ENCODE measurements around the gene C2orf76.

The C2orf76 gene

GRCh38 chr2:119367472-119368099, 952 bp upstream of the C2orf76 start:
- peaks cover 32% of the 10 kb centered on the region for H3K4me1 ChIP-seq (ENCODE audit: insufficient read depth, low read length)
- peak; percentile 70 for DNase-seq
- peak overlapping the region; percentile 88 for H2AFZ ChIP-seq (ENCODE audit: low read depth, low read length)
- H3K27me3 ChIP-seq (ENCODE audit: insufficient read depth, low read length, poor library complexity) = no peaks in the 10 kb centered on the region
- H4K20me1 ChIP-seq (ENCODE audit: insufficient read depth, low read length) = peaks cover 24% of the 10 kb centered on the region
- H3K4me2 ChIP-seq (ENCODE audit: insufficient read depth, low read length) = peak overlapping the region; percentile 77
- ATAC-seq (ENCODE audit: insufficient read depth, low read depth) = peak; percentile 64
- no peaks in the 10 kb centered on the region for H3K9me3 ChIP-seq (ENCODE audit: insufficient read depth, low read length, severe bottlenecking)
- peaks cover 47% of the 10 kb centered on the region for H3K36me3 ChIP-seq (ENCODE audit: insufficient read depth, low read length)
- H3K9ac ChIP-seq (ENCODE audit: low read depth, low read length) = peak overlapping the region; percentile 72
- H3K4me3 ChIP-seq (ENCODE audit: low read depth in 1 of 2, low read length in 2 of 2) = peak overlapping the region; percentile 40 to 82
- TF ChIP-seq EZH2 (IDR thresholded peaks at IDR 0.05; ENCODE audit: borderline replicate concordance, low read depth, low read length, severe bottlenecking) (no peak), CTCF (IDR thresholded peaks at IDR 0.05; ENCODE audit: borderline replicate concordance, extremely low read depth, low read length, poor library complexity, severe bottlenecking) (no peak)
- peaks cover 43% of the 10 kb centered on the region for H3K79me2 ChIP-seq (ENCODE audit: insufficient read depth, low read length)
- H3K27ac ChIP-seq (ENCODE audit: low read length) = peak overlapping the region; percentile 90

- Histone ChIP-seq H3K27ac (ENCODE audit: low read length) (peak overlapping the region; percentile 84), H3K4me2 (ENCODE audit: insufficient read depth, low read length) (peak overlapping the region; percentile 77)
- TF ChIP-seq CTCF (IDR thresholded peaks at IDR 0.05; ENCODE audit: borderline replicate concordance, extremely low read depth, low read length, poor library complexity, severe bottlenecking) (no peak), EZH2 (IDR thresholded peaks at IDR 0.05; ENCODE audit: borderline replicate concordance, low read depth, low read length, severe bottlenecking) (no peak)
Measured at GRCh38 chr2:119366161-119366648, 429 bp downstream of the C2orf76 start.

GRCh38 chr2:119365436-119365835, 1.2 kb downstream of the C2orf76 start:
- no peaks in the 10 kb centered on the region for H3K27me3 ChIP-seq (ENCODE audit: insufficient read depth, low read length, poor library complexity)
- peaks cover 32% of the 10 kb centered on the region for H3K4me1 ChIP-seq (ENCODE audit: insufficient read depth, low read length)
- peaks cover 25% of the 10 kb centered on the region for H3K36me3 ChIP-seq (ENCODE audit: insufficient read depth, low read length)
- peak overlapping the region; percentile 72 for H3K9ac ChIP-seq (ENCODE audit: low read depth, low read length)
- H3K27ac ChIP-seq (ENCODE audit: low read length) = peak overlapping the region; percentile 84; the same call in 1 of the 2 replicates
- DNase-seq = no peak
- H3K4me2 ChIP-seq (ENCODE audit: insufficient read depth, low read length) = peak overlapping the region; percentile 77
- no peak for ATAC-seq (ENCODE audit: insufficient read depth, low read depth)
- no peak for TF ChIP-seq CTCF (IDR thresholded peaks at IDR 0.05; ENCODE audit: borderline replicate concordance, extremely low read depth, low read length, poor library complexity, severe bottlenecking)
- no peak for TF ChIP-seq EZH2 (IDR thresholded peaks at IDR 0.05; ENCODE audit: borderline replicate concordance, low read depth, low read length, severe bottlenecking)
- peaks cover 20% of the 10 kb centered on the region for H4K20me1 ChIP-seq (ENCODE audit: insufficient read depth, low read length)
- H3K4me3 ChIP-seq (ENCODE audit: low read depth in 1 of 2, low read length in 2 of 2) = peak overlapping the region; percentile 58 to 82; a peak in 3 of 4 replicates
- no peaks in the 10 kb centered on the region for H3K9me3 ChIP-seq (ENCODE audit: insufficient read depth, low read length, severe bottlenecking)
- H2AFZ ChIP-seq (ENCODE audit: low read depth, low read length) = no peak overlapping the region
- H3K79me2 ChIP-seq (ENCODE audit: insufficient read depth, low read length) = peaks cover 43% of the 10 kb centered on the region

More at GRCh38 chr2:119366161-119366648, 429 bp downstream of the C2orf76 start:
- ATAC-seq (ENCODE audit: insufficient read depth, low read depth) (no peak; the same call in 2 of the 3 replicates), DNase-seq (no peak)
- H3K36me3 ChIP-seq (ENCODE audit: insufficient read depth, low read length) = peaks cover 33% of the 10 kb centered on the region
- H3K4me1 ChIP-seq (ENCODE audit: insufficient read depth, low read length) = peaks cover 32% of the 10 kb centered on the region
- H3K79me2 ChIP-seq (ENCODE audit: insufficient read depth, low read length) = peaks cover 43% of the 10 kb centered on the region
- peak overlapping the region; percentile 72 for H3K9ac ChIP-seq (ENCODE audit: low read depth, low read length)
- peak overlapping the region; percentile 80 for H2AFZ ChIP-seq (ENCODE audit: low read depth, low read length)
- peaks cover 22% of the 10 kb centered on the region for H4K20me1 ChIP-seq (ENCODE audit: insufficient read depth, low read length)
- H3K4me3 ChIP-seq (ENCODE audit: low read depth in 1 of 2, low read length in 2 of 2) = peak overlapping the region; percentile 58 to 82; a peak in 3 of 4 replicates
- no peaks in the 10 kb centered on the region for H3K9me3 ChIP-seq (ENCODE audit: insufficient read depth, low read length, severe bottlenecking)
- H3K27me3 ChIP-seq (ENCODE audit: insufficient read depth, low read length, poor library complexity) = no peaks in the 10 kb centered on the region
